ENCODE measurements around the gene CHST15. TPM values are rescaled to one million over a fixed set of nuclear protein-coding genes. Genes with fewer than 3 reads are reported as not detected.

Gene CHST15
- total RNA-seq, 1 donor from 2014 or later = 1.5 TPM

GRCh38 chr10:123994417-123995081, 98.8 kb downstream of the CHST15 start:
- Mint-ChIP-seq H3K4me3 (peak overlapping the region; percentile 35), H3K9me3 (no peaks in the 10 kb centered on the region), H3K4me1 (peaks cover 8% of the 10 kb centered on the region), H3K27ac (ENCODE audit: unreplicated experiment) (no peak overlapping the region), H3K36me3 (ENCODE audit: low read depth) (peaks cover 3% of the 10 kb centered on the region), H3K27me3 (ENCODE audit: low read depth) (peaks cover 86% of the 10 kb centered on the region)
- peak; percentile 99 for TF ChIP-seq CTCF (conservative IDR thresholded peaks at IDR 0.05)
- peak; percentile 96 for DNase-seq (ENCODE audit: low read depth, low spot score)

- no peaks in the 10 kb centered on the region for H3K9me3 Mint-ChIP-seq
- no peak overlapping the region for H3K4me3 Mint-ChIP-seq
- no peak for DNase-seq (ENCODE audit: low read depth, low spot score)
- peaks cover 3% of the 10 kb centered on the region for H3K36me3 Mint-ChIP-seq (ENCODE audit: low read depth)
- peaks cover 93% of the 10 kb centered on the region for H3K27me3 Mint-ChIP-seq (ENCODE audit: low read depth)
- no peak overlapping the region for H3K27ac Mint-ChIP-seq (ENCODE audit: unreplicated experiment)
- H3K4me1 Mint-ChIP-seq = peaks cover 8% of the 10 kb centered on the region
- TF ChIP-seq CTCF (conservative IDR thresholded peaks at IDR 0.05) = no peak
Measured at GRCh38 chr10:123993534-123994416, 99.6 kb downstream of the CHST15 start.

GRCh38 chr10:123991611-123992570, 101.5 kb downstream of the CHST15 start:
- Mint-ChIP-seq H3K27me3 (ENCODE audit: low read depth) (peaks cover 89% of the 10 kb centered on the region), H3K4me1 (peaks cover 8% of the 10 kb centered on the region), H3K27ac (ENCODE audit: unreplicated experiment) (no peak overlapping the region), H3K36me3 (ENCODE audit: low read depth) (peaks cover 3% of the 10 kb centered on the region), H3K4me3 (no peak overlapping the region), H3K9me3 (no peaks in the 10 kb centered on the region)
- no peak for TF ChIP-seq CTCF (conservative IDR thresholded peaks at IDR 0.05)
- no peak for DNase-seq (ENCODE audit: low read depth, low spot score)

- H3K27ac Mint-ChIP-seq (ENCODE audit: unreplicated experiment) = no peak overlapping the region
- H3K9me3 Mint-ChIP-seq = no peaks in the 10 kb centered on the region
- peaks cover 3% of the 10 kb centered on the region for H3K36me3 Mint-ChIP-seq (ENCODE audit: low read depth)
- TF ChIP-seq CTCF (conservative IDR thresholded peaks at IDR 0.05) = no peak
- peaks cover 87% of the 10 kb centered on the region for H3K27me3 Mint-ChIP-seq (ENCODE audit: low read depth)
- no peak for DNase-seq (ENCODE audit: low read depth, low spot score)
- H3K4me3 Mint-ChIP-seq = no peak overlapping the region
- peaks cover 8% of the 10 kb centered on the region for H3K4me1 Mint-ChIP-seq
Measured at GRCh38 chr10:123990889-123991288, 102.5 kb downstream of the CHST15 start.

GRCh38 chr10:123988694-123989093, 104.7 kb downstream of the CHST15 start:
- DNase-seq (ENCODE audit: low read depth, low spot score) = no peak
- Mint-ChIP-seq H3K36me3 (ENCODE audit: low read depth) (peaks cover 3% of the 10 kb centered on the region), H3K4me3 (no peak overlapping the region), H3K27ac (ENCODE audit: unreplicated experiment) (no peak overlapping the region), H3K9me3 (peaks cover 5% of the 10 kb centered on the region), H3K27me3 (ENCODE audit: low read depth) (peaks cover 81% of the 10 kb centered on the region), H3K4me1 (no peaks in the 10 kb centered on the region)
- TF ChIP-seq CTCF (conservative IDR thresholded peaks at IDR 0.05) = no peak
